GM12892 (cell line): Measurements from ENCODE around the gene MRTFB.

Experiments used
- DNase-seq: peaks from one replicate; pipeline ENCODE4 v3.0.0; 2011; ENCODE audit not compliant: insufficient read length
- FAIRE-seq: peaks from 2 replicates; lab custom pipeline; 2011; peaks lifted over from hg19 to GRCh38; lab: Jason Lieb, UNC
- POLR2A ChIP-seq: IDR thresholded peaks from 2 replicates; pipeline ENCODE4 v1.6.1; 2011; ENCODE audit warnings: low read depth, low read length, control low read depth
- POLR2AphosphoS5 ChIP-seq: IDR thresholded peaks from 2 replicates; pipeline ENCODE4 v1.6.1; 2011; ENCODE audit warnings: low read depth, low read length, control low read depth
- TAF1 ChIP-seq: IDR thresholded peaks from 2 replicates; pipeline ENCODE4 v1.6.1; 2011; ENCODE audit warnings: low read depth, mild to moderate bottlenecking, control low read depth, low read length, borderline replicate concordance

The MRTFB gene

DNA sequence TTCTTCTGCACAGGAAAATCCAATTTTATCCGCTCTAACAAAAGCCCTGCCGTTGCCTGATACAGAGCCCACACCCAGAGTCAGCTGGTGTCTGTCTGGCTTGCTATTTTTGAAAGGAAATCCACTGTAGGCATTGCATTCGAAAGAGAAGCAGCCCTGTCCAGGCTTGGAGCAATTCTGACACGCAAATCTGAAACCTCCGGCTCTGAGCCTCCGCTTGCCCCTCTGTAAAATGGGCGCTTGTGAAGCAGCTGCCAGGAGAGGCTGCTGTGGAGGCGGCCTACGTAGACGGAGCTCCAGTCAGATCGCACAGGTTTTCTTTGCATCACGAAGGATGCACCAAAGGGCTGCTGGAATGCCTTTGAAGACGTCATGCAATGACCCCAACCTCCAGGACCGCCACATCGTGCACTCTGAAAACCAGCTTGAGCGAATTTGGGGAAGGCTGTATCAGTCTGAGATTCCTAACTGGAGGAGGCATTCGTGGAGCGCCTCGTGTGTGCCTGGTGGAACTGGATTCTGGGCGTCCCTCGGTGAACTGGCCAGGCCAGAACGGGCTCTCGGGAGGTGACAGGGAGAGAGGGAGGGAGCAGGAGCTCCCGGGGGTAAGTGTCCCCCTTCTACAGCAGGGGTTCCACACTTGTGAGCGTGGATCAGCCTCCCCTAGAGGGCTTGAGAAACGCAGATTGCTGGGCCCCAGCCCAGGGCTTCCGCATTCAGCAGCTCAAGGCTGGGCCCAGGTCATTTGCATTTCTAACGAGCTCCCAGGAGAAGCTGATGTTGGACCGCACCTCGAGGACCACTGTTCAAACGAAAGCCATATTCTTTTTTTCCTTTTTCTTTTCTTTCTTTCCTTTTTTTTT, 215.5 kb downstream of the MRTFB start:
- peak; percentile 17 for FAIRE-seq
- DNase-seq, result peak; percentile 46
- TF ChIP-seq POLR2AphosphoS5 (no peak), POLR2A (peak; percentile 49; the same call in 1 of the 2 replicates)

GRCh38 chr16:14289692-14290340, 218.7 kb downstream of the MRTFB start:
- no peak for DNase-seq
- FAIRE-seq, result peak; percentile 38
- TF ChIP-seq TAF1 (no peak), POLR2A (no peak), POLR2AphosphoS5 (no peak)

DNA sequence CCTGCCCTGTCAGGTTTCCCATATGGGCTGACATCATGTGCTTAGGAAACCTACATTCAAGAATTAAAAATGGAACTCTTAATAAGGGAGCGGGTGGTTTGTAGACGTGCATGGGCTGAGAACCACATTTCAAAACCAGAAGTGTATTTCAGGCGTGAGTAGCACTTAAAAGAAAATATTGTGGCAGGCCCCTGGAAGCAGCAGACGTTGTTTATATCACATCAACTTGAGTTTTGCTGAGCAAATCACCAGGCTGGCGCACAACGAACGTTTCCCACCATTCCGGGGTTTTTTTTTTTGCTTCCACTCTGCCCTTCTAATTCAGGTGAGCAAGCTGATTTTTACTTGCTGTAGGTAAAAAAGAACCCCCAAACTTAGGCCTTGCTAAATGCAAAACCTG, 220.2 kb downstream of the MRTFB start:
- no peak for DNase-seq
- TF ChIP-seq POLR2AphosphoS5, result no peak
- no peak for TF ChIP-seq TAF1
- TF ChIP-seq POLR2A, result no peak
- FAIRE-seq, result no peak

GRCh38 chr16:14292051-14292825, 221.1 kb downstream of the MRTFB start:
- DNase-seq, result no peak
- no peak for FAIRE-seq
- TF ChIP-seq POLR2AphosphoS5, result no peak
- TF ChIP-seq TAF1, result no peak
- TF ChIP-seq POLR2A, result no peak

DNA sequence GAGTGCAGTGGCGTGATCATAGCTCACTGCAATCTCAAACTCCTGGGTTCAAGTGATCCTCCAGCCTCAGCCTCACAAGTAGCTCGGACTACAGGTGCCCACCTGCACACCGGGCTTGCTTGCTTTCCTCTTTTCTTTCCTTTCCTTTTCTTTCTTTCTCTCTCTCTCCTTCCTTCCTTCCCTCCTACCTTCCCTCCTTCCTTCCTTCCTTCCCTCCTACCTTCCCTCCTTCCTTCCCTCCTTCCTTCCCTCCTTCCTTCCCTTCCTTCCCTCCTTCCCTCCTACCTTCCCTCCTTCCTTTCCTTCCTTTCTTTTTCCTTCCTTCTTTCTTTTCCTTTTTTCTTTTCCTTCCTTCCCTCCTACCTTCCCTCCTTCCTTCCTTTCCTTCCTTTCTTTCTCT, 225.5 kb downstream of the MRTFB start:
- no peak for TF ChIP-seq POLR2A
- no peak for TF ChIP-seq POLR2AphosphoS5
- FAIRE-seq (no peak), DNase-seq (no peak)

GRCh38 chr16:14298374-14299122, 227.4 kb downstream of the MRTFB start:
- TF ChIP-seq TAF1 (no peak), POLR2AphosphoS5 (no peak), POLR2A (no peak)
- no peak for DNase-seq
- no peak for FAIRE-seq

- FAIRE-seq, result peak; percentile 95
- DNase-seq, result peak; percentile 40
- TF ChIP-seq POLR2AphosphoS5, result no peak
- no peak for TF ChIP-seq TAF1
- TF ChIP-seq POLR2A, result no peak
Measured at GRCh38 chr16:14300705-14301168, 229.6 kb downstream of the MRTFB start.

DNA sequence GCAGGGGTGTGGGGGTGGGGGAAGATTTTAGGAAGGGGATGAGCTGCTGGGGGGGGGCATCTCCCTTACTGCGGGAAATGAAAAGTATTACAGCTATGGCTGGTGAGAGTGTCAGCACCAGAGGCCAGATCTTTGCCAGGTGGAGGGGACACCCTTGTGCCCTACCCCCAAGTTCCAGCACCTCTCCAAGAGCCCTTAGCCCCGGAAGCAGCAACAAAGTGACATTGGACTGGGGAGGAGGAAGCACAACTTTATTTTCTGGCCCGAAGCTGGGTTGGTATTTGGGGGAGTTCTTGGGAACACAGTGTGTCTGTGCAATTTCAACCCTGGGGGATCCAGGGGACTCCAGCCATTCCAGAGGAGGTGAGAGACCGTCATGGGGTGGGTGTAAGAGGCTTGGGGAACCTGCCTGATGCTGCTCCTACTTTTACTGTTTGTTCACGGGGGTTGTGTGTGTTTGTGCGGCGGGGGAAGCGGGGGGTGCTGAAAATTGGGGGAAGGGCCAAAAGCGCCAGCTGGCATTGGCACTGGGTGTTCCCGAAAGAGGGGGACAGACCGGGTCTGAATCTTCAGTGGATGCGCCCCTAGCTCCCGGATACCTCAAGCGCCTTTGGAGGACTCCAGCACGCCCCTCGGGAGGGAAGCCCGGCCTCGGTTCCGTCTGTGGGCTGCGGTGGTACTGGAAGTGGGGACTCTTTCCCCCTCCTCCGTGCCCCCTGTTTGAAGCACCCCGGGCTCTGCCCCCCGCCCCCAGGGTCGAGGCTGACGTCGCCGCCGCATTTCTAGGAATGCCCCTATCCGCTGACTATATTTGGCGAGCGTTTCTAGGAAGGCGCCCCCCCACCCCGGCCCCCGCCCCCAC, 230.3 kb downstream of the MRTFB start:
- no peak for DNase-seq
- TF ChIP-seq POLR2AphosphoS5 (no peak), TAF1 (no peak), POLR2A (no peak)
- peak; percentile 69 for FAIRE-seq

GRCh38 chr16:14302031-14302398, 230.9 kb downstream of the MRTFB start:
- FAIRE-seq, result peak; percentile 58
- DNase-seq, result peak; percentile 79
- TF ChIP-seq TAF1, result 0 out of 2 replicates have a peak, but pooled peaks have one; percentile 11
- 0 out of 2 replicates have a peak, but pooled peaks have one; percentile 28 for TF ChIP-seq POLR2AphosphoS5
- no peak for TF ChIP-seq POLR2A

- FAIRE-seq, result no peak
- peak; percentile 41 for DNase-seq
- no peak for TF ChIP-seq POLR2A
- TF ChIP-seq TAF1, result 0 out of 2 replicates have a peak, but pooled peaks have one; percentile 11
Measured at GRCh38 chr16:14302399-14303181, 231.5 kb downstream of the MRTFB start.
